HepG2 (cell line): Measurements from ENCODE around the gene HS6ST1. TPM values are rescaled to one million over a fixed set of nuclear protein-coding genes. Genes with fewer than 3 reads are reported as not detected.
A peak's percentile ranks its signal among the peaks of the same experiment; 100 is the strongest.
"Not testable (repeated sequence)": the region's sequence is repeated elsewhere in the genome, so short reads cannot be mapped to it uniquely, and the experiment has no call there.

Experiments
- ATAC-seq: fragments of 200-7000 bp; cut with Tn5 transposase; 3 replicates; pipeline ENCODE4 v1.9.1; 2020; ENCODE audit warnings: mild to moderate bottlenecking, moderate library complexity
- BruUV-seq: library from RNA; stranded (reverse); fragments of 400-500 nt; replicated peaks from 2 replicates; lab custom pipeline; 2021; lab: Mats Ljungman, UMichigan
- CTCF ChIA-PET: fragments of 300-600 bp; formaldehyde crosslinking; extraction: SDS; loops from one replicate; lab custom pipeline; 2021; ENCODE audit warnings: low total read pairs, inconsistent platforms, low intra/inter-chr PET ratio; lab: Yijun Ruan, JAX
- POLR2A ChIA-PET: fragments of 350-600 bp; sonication (Branson Sonifier 250); formaldehyde crosslinking; loops from one replicate; lab custom pipeline; 2020; ENCODE audit warnings: antibody characterized with exemption, inconsistent platforms; lab: Yijun Ruan, JAX
- DNase-seq: peaks from one replicate; pipeline ENCODE4 v3.0.0-alpha.2; 2015; ENCODE audit warnings: low spot score
- FAIRE-seq: peaks from 3 replicates; lab custom pipeline; 2011; peaks lifted over from hg19 to GRCh38; lab: Jason Lieb, UNC
- H2AFZ ChIP-seq: one replicate; pipeline ENCODE4 v1.6.1; 2011; ENCODE audit warnings: low read length, inconsistent platforms
- H3K27ac ChIP-seq: fragments of 300-600 bp; 3 replicates; pipeline ENCODE4 v1.8.0; 2011; ENCODE audit warnings: mixed run types, mild to moderate bottlenecking, mixed read lengths, low read length, inconsistent platforms; ENCODE audit not compliant: insufficient read depth; ENCODE audit errors: extremely low read length
- H3K27me3 ChIP-seq, 2 experiments: fragments of 200-600 bp in 1 of 2; 2 replicates in 1 of 2; 3 replicates in 1 of 2; pipeline versions ENCODE4 v1.6.0 to v1.8.0; 2011; ENCODE audit warnings: low read length in 2 of 2, mild to moderate bottlenecking in 2 of 2, moderate library complexity in 2 of 2, inconsistent platforms in 1 of 2; ENCODE audit not compliant: insufficient read depth in 2 of 2, control insufficient read depth in 1 of 2
- H3K36me3 ChIP-seq, 2 experiments: fragments of 200-600 bp in 1 of 2; replicated peaks in 1 of 2; 2 replicates in 1 of 2; 3 replicates in 1 of 2; pipeline versions ENCODE4 v1.5.1 to v1.8.0; 2011; ENCODE audit warnings: low read length in 2 of 2, inconsistent platforms in 1 of 2; ENCODE audit not compliant: insufficient read depth in 2 of 2, control insufficient read depth in 1 of 2
- H3K4me1 ChIP-seq: 2 replicates; pipeline ENCODE4 v1.5.1; 2012; ENCODE audit warnings: low read length, inconsistent platforms; ENCODE audit not compliant: insufficient read depth
- H3K4me2 ChIP-seq: 2 replicates; pipeline ENCODE4 v1.6.0; 2011; ENCODE audit warnings: low read depth, low read length, inconsistent platforms
- H3K4me3 ChIP-seq, 3 experiments: fragments of 200-600 bp in 1 of 3; sonication (generic), shearing (Covaris generic) in 1 of 3; replicated peaks in 1 of 3; 2 replicates each; pipeline ENCODE4 v1.5.1; 2011 to 2016; ENCODE audit warnings: low read length in 3 of 3, inconsistent platforms in 2 of 3, low read depth in 2 of 3, mild to moderate bottlenecking in 2 of 3, control low read depth in 1 of 3, mixed read lengths in 1 of 3; ENCODE audit not compliant: insufficient read depth in 1 of 3
- H3K79me2 ChIP-seq: one replicate; pipeline ENCODE4 v1.6.1; 2011; ENCODE audit warnings: low read length, inconsistent platforms; ENCODE audit not compliant: insufficient read depth
- H3K9ac ChIP-seq: 2 replicates; pipeline ENCODE4 v1.6.0; 2011; ENCODE audit warnings: mild to moderate bottlenecking, low read depth, low read length, inconsistent platforms; ENCODE audit not compliant: insufficient read depth
- H3K9me3 ChIP-seq: 2 replicates; pipeline ENCODE4 v1.5.1; 2012; ENCODE audit warnings: mild to moderate bottlenecking, low read length
- H4K20me1 ChIP-seq: 2 replicates; pipeline ENCODE4 v1.6.0; 2011; ENCODE audit warnings: inconsistent platforms, mild to moderate bottlenecking, low read length, moderate library complexity; ENCODE audit not compliant: insufficient read depth
- AGO2 ChIP-seq: fragments of 200-400 bp; formaldehyde crosslinking; optimal IDR thresholded peaks from 2 replicates; pipeline ENCODE3; 2017; ENCODE audit warnings: mild to moderate bottlenecking, low read depth, low read length, moderate library complexity
- CEBPG ChIP-seq: IDR thresholded peaks from 2 replicates; pipeline ENCODE4 v1.6.1; 2016
- ISL2 ChIP-seq: sonication (generic); formaldehyde crosslinking; IDR thresholded peaks from 2 replicates; pipeline ENCODE4 v1.5.0; 2020; ENCODE audit warnings: missing genetic modification reagents
- NFIB ChIP-seq: sonication (generic); formaldehyde crosslinking; IDR thresholded peaks from 2 replicates; pipeline ENCODE4 v1.9.0; 2021; ENCODE audit warnings: missing genetic modification reagents, mild to moderate bottlenecking, borderline replicate concordance
- RXRA ChIP-seq: sonication (generic); formaldehyde crosslinking; IDR thresholded peaks from 2 replicates; pipeline ENCODE4 v1.5.1; 2020; ENCODE audit warnings: missing genetic modification reagents
- ZNF253 ChIP-seq: sonication (generic); formaldehyde crosslinking; IDR thresholded peaks from 2 replicates; pipeline ENCODE4 v1.8.0; 2022; ENCODE audit warnings: mild to moderate bottlenecking, missing genetic modification reagents, borderline replicate concordance
- ZNF264 ChIP-seq: sonication (generic); formaldehyde crosslinking; IDR thresholded peaks from 2 replicates; pipeline ENCODE4 v1.4.0; 2020; ENCODE audit warnings: missing genetic modification reagents
- ZNF713 ChIP-seq: sonication (generic); formaldehyde crosslinking; IDR thresholded peaks from 2 replicates; pipeline ENCODE4 v1.4.0; 2020; ENCODE audit warnings: mild to moderate bottlenecking, missing genetic modification reagents
- ZNF775 ChIP-seq: sonication (generic); formaldehyde crosslinking; IDR thresholded peaks from 2 replicates; pipeline ENCODE4 v1.4.0; 2020; ENCODE audit warnings: missing genetic modification reagents, mild to moderate bottlenecking, moderate library complexity, borderline replicate concordance
- WGBS: methylation state at CpG from one replicate; pipeline ENCODE4 v1.1.6; 2017; ENCODE audit warnings: low lambda C conversion rate; 5-methylcytosine and 5-hydroxymethylcytosine counted together
- in situ Hi-C: cut with HindIII; loops from 2 replicates; pipeline ENCODE4 v1.10.0; 2017; ENCODE audit warnings: low pct_unique_long_range_greater_than_20kb; ENCODE audit not compliant: extremely low pct_ligation_motif_present
- intact Hi-C: fragments of 100-400 bp; cut with micrococcal nuclease; formaldehyde crosslinking; loops from one replicate; pipeline ENCODE4 v1.10.0; 2022; ENCODE audit not compliant: unreplicated experiment
- polyA plus RNA-seq, 8 experiments: library from polyadenylated mRNA; depleted of rRNA in 3 of 8; stranded (reverse) in 7 of 8; unstranded in 1 of 8; fragments of >200 nt; fragmentation: Illumina TruSeq in 4 of 8; extraction: Trizol in 4 of 8; gene quantifications; 2 replicates each; pipeline versions ENCODE4 v1.2.1 to v1.2.3, GENCODE V29; 2011 to 2016; ENCODE audit warnings: low read depth in 4 of 8, missing spikeins in 1 of 8, mixed read lengths in 1 of 8; ENCODE audit not compliant: insufficient read depth in 1 of 8
- total RNA-seq, 5 experiments: library from RNA; depleted of rRNA; stranded (reverse); fragments of >200 nt; fragmentation: Illumina TruSeq; extraction: Trizol; gene quantifications; 2 replicates each; pipeline ENCODE4 v1.2.3, GENCODE V29; 2016; ENCODE audit warnings: low read depth in 1 of 5
- TF ChIP-seq, protein P1 (sequence below): sonication (generic); formaldehyde crosslinking; IDR thresholded peaks from 2 replicates; pipeline ENCODE4 v1.8.1; 2023; ENCODE audit warnings: mild to moderate bottlenecking, missing genetic modification reagents
- TF ChIP-seq, protein P2 (sequence below): sonication (generic); formaldehyde crosslinking; conservative IDR thresholded peaks from 2 replicates; pipeline ENCODE4 v1.8.0; 2022; ENCODE audit warnings: low read depth, missing genetic modification reagents

HS6ST1 gene
- total and polyA plus RNA-seq, 2 of the 13 experiments (the other 11 are each of a cell fraction or from before 2014, with no cell fraction given), result 34.5 to 84.6 TPM

DNA sequence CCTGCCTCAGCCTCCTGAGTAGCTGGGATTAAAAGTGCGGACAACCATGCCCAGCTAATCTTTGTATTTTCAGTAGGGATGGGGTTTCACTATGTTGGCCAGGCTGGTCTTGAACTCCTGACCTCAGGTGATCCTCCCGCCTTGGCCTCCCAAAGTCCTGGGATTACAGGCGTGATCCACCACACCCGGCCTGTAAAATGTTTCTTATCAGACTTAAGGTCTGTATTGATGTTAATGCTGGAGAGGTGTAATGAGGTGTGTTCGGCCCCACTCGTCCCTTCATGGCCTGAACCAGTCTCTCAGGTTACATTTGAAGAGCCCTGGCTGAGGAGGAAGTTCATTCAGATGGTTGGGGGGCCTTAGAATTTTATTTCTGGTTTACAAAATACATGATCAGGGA is 66.6 kb downstream of the HS6ST1 start:
- CTCF ChIA-PET, result not testable (repeated sequence)

DNA sequence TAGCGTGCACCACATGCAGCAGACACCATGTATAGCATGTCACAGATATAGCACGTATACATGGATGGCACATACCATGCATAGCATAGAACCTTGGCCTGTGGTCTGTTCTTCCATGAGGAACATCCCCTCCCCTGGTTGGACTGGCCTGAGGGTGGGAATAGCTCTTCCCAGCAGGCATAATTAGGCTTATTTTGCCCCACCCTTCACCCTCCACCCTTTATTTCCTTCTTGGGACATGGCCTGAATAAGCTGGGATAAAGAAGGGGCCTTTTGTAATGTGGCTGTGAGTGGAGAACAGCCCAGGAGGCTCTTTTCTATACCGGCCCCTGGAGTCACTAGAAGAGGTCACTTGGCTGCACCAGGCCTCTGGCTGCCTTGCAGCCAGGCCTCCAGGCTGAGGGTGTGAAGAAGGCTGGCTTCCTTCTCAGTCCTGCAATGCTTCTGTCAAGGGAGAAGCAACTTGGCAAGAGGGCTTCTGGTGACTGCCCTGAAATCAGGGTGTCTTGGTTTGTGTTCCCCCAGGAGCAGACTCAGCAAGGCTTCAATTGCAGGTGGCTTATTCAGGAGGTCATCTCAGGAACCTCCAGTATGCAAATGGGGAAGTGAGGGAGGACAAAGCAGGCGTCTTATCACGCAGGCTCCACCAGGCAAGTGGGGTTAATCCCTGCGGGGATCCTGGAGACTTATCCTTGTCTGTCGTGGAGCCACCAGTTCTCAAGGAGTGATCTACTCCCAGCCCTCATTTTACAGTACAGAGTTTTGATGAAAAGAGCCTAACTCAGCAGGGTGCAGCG is 68.2 kb downstream of the HS6ST1 start:
- Histone ChIP-seq H3K27me3 (peaks cover 0 to 1% of the 10 kb centered on the region in 2 experiments; a peak in 1 of 5 replicates), H2AFZ (no peak overlapping the region), H3K27ac (no peak overlapping the region), H3K4me1 (no peaks in the 10 kb centered on the region), H4K20me1 (no peaks in the 10 kb centered on the region), H3K79me2 (no peaks in the 10 kb centered on the region), H3K4me3 (no peak overlapping the region), H3K4me2 (no peak overlapping the region), H3K36me3 (no peaks in the 10 kb centered on the region), H3K9ac (no peak overlapping the region), H3K9me3 (no peaks in the 10 kb centered on the region)
- WGBS, result 33% methylated on average over 8 of the region's 8 CpGs
- CTCF ChIA-PET, result no interaction called here
- ATAC-seq, result peak; percentile 64
- POLR2A ChIA-PET, result no interaction called here
- in situ Hi-C loops (no loop called here), intact Hi-C loops (no loop called here)
- FAIRE-seq, result no peak
- no peak for DNase-seq
- no TSS peak for BruUV-seq
- no peak for TF ChIP-seq ZNF264 (CRISPR knock-in tag)
- no peak for TF ChIP-seq ZNF253 (CRISPR knock-in tag)
- TF ChIP-seq, protein P1, sequence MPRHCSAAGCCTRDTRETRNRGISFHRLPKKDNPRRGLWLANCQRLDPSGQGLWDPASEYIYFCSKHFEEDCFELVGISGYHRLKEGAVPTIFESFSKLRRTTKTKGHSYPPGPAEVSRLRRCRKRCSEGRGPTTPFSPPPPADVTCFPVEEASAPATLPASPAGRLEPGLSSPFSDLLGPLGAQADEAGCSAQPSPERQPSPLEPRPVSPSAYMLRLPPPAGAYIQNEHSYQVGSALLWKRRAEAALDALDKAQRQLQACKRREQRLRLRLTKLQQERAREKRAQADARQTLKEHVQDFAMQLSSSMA (CRISPR knock-in tag), result no peak
- TF ChIP-seq, protein P2, sequence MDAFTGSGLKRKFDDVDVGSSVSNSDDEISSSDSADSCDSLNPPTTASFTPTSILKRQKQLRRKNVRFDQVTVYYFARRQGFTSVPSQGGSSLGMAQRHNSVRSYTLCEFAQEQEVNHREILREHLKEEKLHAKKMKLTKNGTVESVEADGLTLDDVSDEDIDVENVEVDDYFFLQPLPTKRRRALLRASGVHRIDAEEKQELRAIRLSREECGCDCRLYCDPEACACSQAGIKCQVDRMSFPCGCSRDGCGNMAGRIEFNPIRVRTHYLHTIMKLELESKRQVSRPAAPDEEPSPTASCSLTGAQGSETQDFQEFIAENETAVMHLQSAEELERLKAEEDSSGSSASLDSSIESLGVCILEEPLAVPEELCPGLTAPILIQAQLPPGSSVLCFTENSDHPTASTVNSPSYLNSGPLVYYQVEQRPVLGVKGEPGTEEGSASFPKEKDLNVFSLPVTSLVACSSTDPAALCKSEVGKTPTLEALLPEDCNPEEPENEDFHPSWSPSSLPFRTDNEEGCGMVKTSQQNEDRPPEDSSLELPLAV (CRISPR knock-in tag), result no peak
- no peak for TF ChIP-seq ZNF775 (CRISPR knock-in tag)
- no peak for TF ChIP-seq ZNF713 (CRISPR knock-in tag)
- TF ChIP-seq CEBPG, result no peak
- TF ChIP-seq AGO2, result no peak
- no peak for TF ChIP-seq NFIB
- no peak for TF ChIP-seq RXRA (CRISPR knock-in tag)
- TF ChIP-seq ISL2 (CRISPR knock-in tag), result no peak

More for the DNA sequence above, 66.6 kb downstream of the HS6ST1 start:
- H2AFZ ChIP-seq, H3K36me3 ChIP-seq, H3K4me3 ChIP-seq, H3K79me2 ChIP-seq, H3K9ac ChIP-seq, ATAC-seq, H3K4me2 ChIP-seq, H3K27me3 ChIP-seq, intact Hi-C loops, POLR2A ChIA-PET, H4K20me1 ChIP-seq, FAIRE-seq, H3K9me3 ChIP-seq, H3K4me1 ChIP-seq, H3K27ac ChIP-seq, in situ Hi-C loops, DNase-seq, BruUV-seq: not testable (repeated sequence)
- 84% methylated on average over 6 of the region's 6 CpGs for WGBS
